Gastroesophageal sphincter (tissue), 4 donors: ENCODE results near the gene ASIC4. TPM values are rescaled to one million over a fixed set of nuclear protein-coding genes. Genes with fewer than 3 reads are reported as not detected.

ENCODE experiments used
- ATAC-seq: fragments of 150-250 bp; one replicate; pipeline ENCODE4 v1.9.1; 2016; ENCODE audit warnings: mild to moderate bottlenecking, moderate library complexity
- H3K27ac ChIP-seq, 4 donors: fragments of 200-600 bp; sonication (generic) in 3 of 4; 1 replicate in 3 of 4; 2 replicates in 1 of 4; pipeline ENCODE4 v1.5.1; 2016 to 2019
- H3K27me3 ChIP-seq: fragments of 200-600 bp; sonication (generic); one replicate; pipeline ENCODE4 v1.5.1; 2019
- H3K36me3 ChIP-seq, 2 donors: fragments of 200-600 bp; sonication (generic); one replicate each; pipeline ENCODE4 v1.5.1; 2019; ENCODE audit warnings: control low read depth in 1 of 2
- H3K4me1 ChIP-seq, 3 donors: fragments of 200-600 bp; sonication (generic); 1 replicate in 2 of 3; 2 replicates in 1 of 3; pipeline ENCODE4 v1.5.1; 2016 to 2019; ENCODE audit warnings: control low read depth in 2 of 3
- H3K4me3 ChIP-seq, 2 donors: fragments of 200-600 bp; sonication (generic); one replicate each; pipeline ENCODE4 v1.5.1; 2019; ENCODE audit warnings: mild to moderate bottlenecking in 1 of 2, moderate library complexity in 1 of 2
- H3K9me3 ChIP-seq, 3 donors: fragments of 200-600 bp; sonication (generic); one replicate each; pipeline ENCODE4 v1.5.1; 2017 to 2019; ENCODE audit warnings: control low read depth in 2 of 3
- EP300 ChIP-seq: sonication (generic); formaldehyde crosslinking; IDR thresholded peaks from one replicate; pipeline ENCODE4 v1.6.1; 2017; ENCODE audit warnings: antibody characterized with exemption, mild to moderate bottlenecking
- POLR2A ChIP-seq, 2 donors: fragments of 450-650 bp; IDR thresholded peaks; one replicate each; pipeline ENCODE4 v1.6.1; 2017; ENCODE audit warnings: antibody characterized with exemption in 2 of 2, mild to moderate bottlenecking in 2 of 2, moderate library complexity in 1 of 2
- POLR2AphosphoS5 ChIP-seq: sonication (generic); formaldehyde crosslinking; IDR thresholded peaks from one replicate; pipeline ENCODE4 v1.6.1; 2017; ENCODE audit warnings: antibody characterized with exemption
- WGBS, 2 donors: methylation state at CpG; one replicate each; pipeline ENCODE4 v1.1.5; 2018; ENCODE audit warnings: low coverage in 1 of 2; 5-methylcytosine and 5-hydroxymethylcytosine counted together
- total RNA-seq, 4 donors: library from RNA; depleted of rRNA; stranded (reverse); fragments of >200 nt; gene quantifications; one replicate each; pipeline ENCODE4 v1.1.0, GENCODE V29; 2016
- TF ChIP-seq, protein P1 (sequence below), 4 experiments: fragments of 200-600 bp in 2 of 4; fragments of 450-650 bp in 2 of 4; sonication (generic) in 1 of 4; IDR thresholded peaks; one replicate each; pipeline ENCODE4 v1.5.1; 2017 to 2019; ENCODE audit warnings: antibody characterized with exemption in 4 of 4, mild to moderate bottlenecking in 2 of 4, moderate library complexity in 2 of 4

The ASIC4 gene
- total RNA-seq, 4 donors from 2014 or later = 0.16 TPM; not detected in 3

DNA sequence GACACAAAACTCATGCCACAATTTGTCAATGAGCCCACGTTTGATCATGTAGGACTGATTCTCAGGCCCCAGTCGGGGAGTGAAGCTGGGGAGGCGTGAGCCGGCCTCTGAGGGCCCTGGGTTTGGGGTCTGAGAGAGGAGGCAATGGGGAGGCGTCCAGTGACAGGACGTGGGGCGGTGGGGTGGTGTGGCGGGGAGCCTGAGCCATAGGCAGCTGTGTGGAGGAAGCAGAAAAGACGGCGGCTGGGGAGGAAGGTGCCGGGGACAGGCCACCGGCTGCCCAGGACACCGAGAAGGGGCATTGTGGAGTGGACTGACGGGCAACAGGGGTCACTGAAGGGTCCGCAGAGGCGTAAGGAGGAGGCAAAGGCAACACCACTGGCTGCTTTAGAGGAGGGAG, 22.1 kb downstream of the ASIC4 start:
- no peak overlapping the region for H3K27ac ChIP-seq
- H3K9me3 ChIP-seq = no peaks in the 10 kb centered on the region
- no peak for ATAC-seq
- peaks cover 9% of the 10 kb centered on the region for H3K27me3 ChIP-seq
- TF ChIP-seq, protein P1, sequence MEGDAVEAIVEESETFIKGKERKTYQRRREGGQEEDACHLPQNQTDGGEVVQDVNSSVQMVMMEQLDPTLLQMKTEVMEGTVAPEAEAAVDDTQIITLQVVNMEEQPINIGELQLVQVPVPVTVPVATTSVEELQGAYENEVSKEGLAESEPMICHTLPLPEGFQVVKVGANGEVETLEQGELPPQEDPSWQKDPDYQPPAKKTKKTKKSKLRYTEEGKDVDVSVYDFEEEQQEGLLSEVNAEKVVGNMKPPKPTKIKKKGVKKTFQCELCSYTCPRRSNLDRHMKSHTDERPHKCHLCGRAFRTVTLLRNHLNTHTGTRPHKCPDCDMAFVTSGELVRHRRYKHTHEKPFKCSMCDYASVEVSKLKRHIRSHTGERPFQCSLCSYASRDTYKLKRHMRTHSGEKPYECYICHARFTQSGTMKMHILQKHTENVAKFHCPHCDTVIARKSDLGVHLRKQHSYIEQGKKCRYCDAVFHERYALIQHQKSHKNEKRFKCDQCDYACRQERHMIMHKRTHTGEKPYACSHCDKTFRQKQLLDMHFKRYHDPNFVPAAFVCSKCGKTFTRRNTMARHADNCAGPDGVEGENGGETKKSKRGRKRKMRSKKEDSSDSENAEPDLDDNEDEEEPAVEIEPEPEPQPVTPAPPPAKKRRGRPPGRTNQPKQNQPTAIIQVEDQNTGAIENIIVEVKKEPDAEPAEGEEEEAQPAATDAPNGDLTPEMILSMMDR (IDR thresholded peaks at IDR 0.05) = no peak
- TF ChIP-seq EP300 (no peak), POLR2A (IDR thresholded peaks at IDR 0.05) (no peak), POLR2AphosphoS5 (no peak)
- H3K36me3 ChIP-seq = peaks cover 0 to 29% of the 10 kb centered on the region in 2 donors
- H3K4me3 ChIP-seq = no peak overlapping the region
- WGBS, 2 donors = 40 to 84% methylated on average over 1 to 7 of the region's 16 CpGs
- H3K4me1 ChIP-seq = peaks cover 0 to 22% (median under 1%) of the 10 kb centered on the region in 3 donors

DNA sequence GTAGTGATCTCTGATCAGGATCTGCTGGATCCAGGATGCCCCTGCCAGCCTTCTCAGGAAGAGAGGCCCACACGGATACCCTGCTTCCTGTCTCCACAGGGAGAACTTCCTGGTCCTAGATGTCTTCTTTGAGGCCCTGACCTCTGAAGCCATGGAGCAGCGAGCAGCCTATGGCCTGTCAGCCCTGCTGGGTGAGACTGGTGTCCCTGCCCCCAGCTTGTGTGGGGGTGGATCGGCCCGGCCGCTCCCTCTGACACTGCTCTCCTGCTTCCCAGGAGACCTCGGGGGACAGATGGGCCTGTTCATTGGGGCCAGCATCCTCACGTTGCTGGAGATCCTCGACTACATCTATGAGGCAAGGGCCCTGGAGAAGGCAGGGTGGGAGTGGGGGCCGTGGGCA, 22.7 kb downstream of the ASIC4 start:
- no CpG with 5 or more reads among the region's 9 CpGs for WGBS, 2 donors
- no peaks in the 10 kb centered on the region for H3K9me3 ChIP-seq
- no peak overlapping the region for H3K4me3 ChIP-seq
- H3K27ac ChIP-seq = no peak overlapping the region
- peaks cover 0 to 27% (median 6%) of the 10 kb centered on the region in 3 donors for H3K4me1 ChIP-seq
- TF ChIP-seq POLR2A (IDR thresholded peaks at IDR 0.05) (no peak), EP300 (no peak)
- peaks cover 3% of the 10 kb centered on the region for H3K27me3 ChIP-seq
- peaks cover 0 to 29% of the 10 kb centered on the region in 2 donors for H3K36me3 ChIP-seq
- no peak for ATAC-seq

DNA sequence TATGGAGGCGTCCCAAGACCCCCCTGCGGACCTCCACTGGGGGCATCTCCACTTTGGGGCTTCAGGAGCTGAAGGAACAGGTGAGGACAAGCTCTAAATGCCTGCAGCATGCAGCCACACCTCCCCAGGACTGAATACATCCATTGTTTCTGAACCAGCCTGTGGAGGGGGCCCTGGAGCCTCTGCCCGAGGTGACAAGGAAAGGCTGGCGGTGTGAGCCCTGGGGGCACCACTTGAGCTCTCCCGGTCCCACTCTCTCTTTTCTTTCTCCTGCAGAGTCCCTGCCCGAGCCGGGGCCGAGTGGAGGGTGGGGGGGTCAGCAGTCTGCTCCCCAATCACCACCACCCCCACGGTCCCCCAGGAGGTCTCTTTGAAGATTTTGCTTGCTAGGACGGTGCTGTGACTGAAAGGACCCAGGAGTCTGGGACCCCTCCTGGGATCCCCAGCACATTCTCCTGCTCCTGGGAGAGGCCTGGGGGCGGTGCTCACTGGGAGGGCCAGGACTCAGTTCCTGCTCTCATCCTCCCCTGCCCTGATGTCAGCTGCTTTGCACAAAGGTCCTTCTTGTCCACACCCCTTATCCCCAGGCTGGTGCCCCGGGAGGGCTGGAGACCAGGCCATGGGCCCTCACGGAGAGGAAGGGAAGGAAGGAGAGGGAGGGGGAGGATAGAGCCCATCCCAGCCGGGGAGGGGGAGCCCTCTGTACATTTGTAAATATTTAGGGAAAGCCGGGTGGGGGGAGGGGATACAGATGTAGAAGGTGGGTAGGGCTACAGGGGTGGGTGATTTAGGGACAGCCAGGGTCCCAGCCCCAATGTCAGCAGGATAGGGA, 23.6 kb downstream of the ASIC4 start:
- Histone ChIP-seq H3K9me3 (no peaks in the 10 kb centered on the region), H3K4me1 (peaks cover 0 to 36% (median 6%) of the 10 kb centered on the region in 3 donors), H3K27ac (peak overlapping the region in 2 of 4 donors; percentile 16 to 32), H3K4me3 (no peak overlapping the region), H3K36me3 (peaks cover 0 to 29% of the 10 kb centered on the region in 2 donors), H3K27me3 (no peaks in the 10 kb centered on the region)
- no peak for ATAC-seq
- no peak for TF ChIP-seq POLR2A (IDR thresholded peaks at IDR 0.05)
- TF ChIP-seq, protein P1 (IDR thresholded peaks at IDR 0.05) = no peak
- TF ChIP-seq POLR2AphosphoS5 = no peak
- no peak for TF ChIP-seq EP300
- WGBS, 2 donors = 12 to 60% methylated on average over 1 to 2 of the region's 15 CpGs

DNA sequence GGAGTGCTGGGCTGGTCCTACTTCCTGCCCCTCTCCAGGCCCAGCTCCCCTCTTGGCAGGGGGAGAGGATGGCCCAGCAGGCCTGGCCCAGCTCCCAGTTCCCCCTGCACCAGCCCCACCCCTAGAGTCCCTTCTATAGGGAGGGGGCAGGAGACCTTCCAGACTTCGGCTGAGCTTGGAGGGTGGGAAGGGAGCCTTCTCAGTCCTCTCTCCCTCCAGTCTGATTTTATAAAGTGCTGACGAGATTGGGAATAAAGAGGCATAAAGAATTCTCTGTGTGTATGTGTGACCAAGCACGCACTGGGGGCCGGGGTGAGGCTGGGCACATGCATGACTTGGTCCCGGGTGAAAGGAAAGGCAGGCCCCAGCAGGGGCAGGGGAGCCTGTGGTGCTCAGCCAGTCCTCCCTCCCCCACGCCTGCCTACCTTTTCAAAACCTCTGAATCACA, 24.2 kb downstream of the ASIC4 start:
- WGBS, 2 donors = 27 to 45% methylated on average over 2 to 5 of the region's 6 CpGs
- peak overlapping the region in 2 of 4 donors; percentile 16 to 32 for H3K27ac ChIP-seq
- peaks cover 0 to 43% (median 6%) of the 10 kb centered on the region in 3 donors for H3K4me1 ChIP-seq
- no peak for ATAC-seq
- peaks cover 0 to 29% of the 10 kb centered on the region in 2 donors for H3K36me3 ChIP-seq
- no peaks in the 10 kb centered on the region for H3K27me3 ChIP-seq
- H3K4me3 ChIP-seq = no peak overlapping the region
- H3K9me3 ChIP-seq = no peaks in the 10 kb centered on the region
- TF ChIP-seq POLR2AphosphoS5 = no peak
- TF ChIP-seq EP300 = no peak
- no peak for TF ChIP-seq POLR2A (IDR thresholded peaks at IDR 0.05)
- TF ChIP-seq, protein P1 (IDR thresholded peaks at IDR 0.05) = no peak

DNA sequence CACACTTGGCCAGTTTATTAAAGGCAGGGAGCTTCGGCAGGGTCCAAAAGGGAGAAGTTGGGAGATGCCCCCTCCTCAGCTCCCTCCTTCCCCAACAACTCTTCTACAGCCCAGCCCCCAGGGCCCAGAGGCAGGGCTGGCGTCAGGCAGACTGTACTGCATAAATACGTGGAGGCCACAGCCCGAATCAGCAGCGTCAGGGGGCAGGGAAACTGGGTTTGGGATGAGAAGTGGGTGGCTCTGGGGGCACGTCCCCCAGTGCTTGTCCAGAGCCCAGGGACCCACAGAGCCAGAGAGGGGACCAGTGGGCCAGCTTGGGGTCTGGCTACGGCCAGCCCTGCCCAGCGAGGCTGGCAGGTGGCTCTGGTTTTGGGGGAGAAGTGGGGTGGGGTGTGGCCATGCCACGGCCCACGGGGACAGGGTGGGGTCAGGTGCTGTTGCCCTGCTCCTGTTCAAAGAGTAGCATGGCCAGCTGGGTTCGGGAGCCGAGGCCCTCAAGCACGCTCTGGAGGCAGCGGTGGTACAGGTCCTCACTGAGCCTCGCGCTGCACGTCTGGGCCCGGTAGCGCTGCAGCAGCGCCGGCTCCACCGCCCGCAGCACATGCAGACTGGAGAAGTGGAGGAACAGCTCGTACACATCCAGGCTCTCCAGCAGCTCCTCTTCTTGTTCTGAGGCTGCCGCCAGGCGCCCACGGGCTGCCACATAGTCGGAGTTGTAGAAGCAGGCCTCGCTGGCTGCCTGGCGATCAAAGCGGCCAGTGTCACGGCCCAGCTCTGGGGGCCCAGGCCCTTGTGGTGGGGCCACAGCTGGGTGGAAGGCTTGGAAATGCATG, 24.9 kb downstream of the ASIC4 start:
- H3K4me1 ChIP-seq = peaks cover 0 to 47% (median 8%) of the 10 kb centered on the region in 3 donors
- ATAC-seq = no peak
- no peaks in the 10 kb centered on the region for H3K9me3 ChIP-seq
- TF ChIP-seq POLR2AphosphoS5 = no peak
- H3K4me3 ChIP-seq = no peak overlapping the region
- no peaks in the 10 kb centered on the region for H3K27me3 ChIP-seq
- WGBS, 2 donors = 60% methylated on average over 2 of the region's 32 CpGs; no CpG with 5 or more reads in 1 of the 2 donors
- peaks cover 0 to 29% of the 10 kb centered on the region in 2 donors for H3K36me3 ChIP-seq
- H3K27ac ChIP-seq = no peak overlapping the region
